Activated CD4-positive, alpha-beta T cell treated with anti-CD3 and anti-CD28 coated beads, Interleukin-10, Interleukin-2, amounts not matched to agents 100 ng/mL and 50 ng/mL, durations not matched to agents 16 hours and 8 hours (primary cell): Measurements from ENCODE around the gene FYN.
"Not testable (repeated sequence)": the region's sequence is repeated elsewhere in the genome, so short reads cannot be mapped to it uniquely, and the experiment has no call there.

ENCODE experiments used
- DNase-seq: peaks from one replicate; pipeline ENCODE4 v3.0.0-alpha.2; 2020

FYN gene

GRCh38 chr6:111701146-111701545 is 172.1 kb downstream of the FYN start:
- no peak for DNase-seq

- DNase-seq = no peak
These were observed 173.0 kb downstream of the FYN start for GRCh38 chr6:111700135-111700690.

- DNase-seq = no peak
These were observed 174.1 kb downstream of the FYN start for GRCh38 chr6:111699123-111699522.

- DNase-seq = no peak
These were observed 176.4 kb downstream of the FYN start for GRCh38 chr6:111696814-111697213.

- DNase-seq = no peak
These were observed 180.7 kb downstream of the FYN start for GRCh38 chr6:111692327-111693164.

- no peak for DNase-seq
These were observed 181.7 kb downstream of the FYN start for GRCh38 chr6:111691345-111692225.

- no peak for DNase-seq
These were observed 183.3 kb downstream of the FYN start for GRCh38 chr6:111689946-111690345.

GRCh38 chr6:111689419-111689818 is 183.8 kb downstream of the FYN start:
- DNase-seq = no peak

GRCh38 chr6:111688331-111688730 is 184.9 kb downstream of the FYN start:
- DNase-seq = no peak

GRCh38 chr6:111687652-111688051 is 185.6 kb downstream of the FYN start:
- no peak for DNase-seq

GRCh38 chr6:111686932-111687266 is 186.4 kb downstream of the FYN start:
- no peak for DNase-seq

- no peak for DNase-seq
These were observed 186.9 kb downstream of the FYN start for GRCh38 chr6:111686249-111686931.

- no peak for DNase-seq
These were observed 187.7 kb downstream of the FYN start for GRCh38 chr6:111685526-111685925.

GRCh38 chr6:111685058-111685457 is 188.2 kb downstream of the FYN start:
- DNase-seq = no peak

- no peak for DNase-seq
These were observed 189.4 kb downstream of the FYN start for GRCh38 chr6:111683749-111684267.

- no peak for DNase-seq
These were observed 190.1 kb downstream of the FYN start for GRCh38 chr6:111683157-111683556.

GRCh38 chr6:111681860-111682259 is 191.4 kb downstream of the FYN start:
- no peak for DNase-seq

- DNase-seq = not testable (repeated sequence)
These were observed 192.2 kb downstream of the FYN start for GRCh38 chr6:111680811-111681609.

GRCh38 chr6:111680015-111680712 is 193.1 kb downstream of the FYN start:
- no peak for DNase-seq

- no peak for DNase-seq
These were observed 194.0 kb downstream of the FYN start for GRCh38 chr6:111679126-111679858.
